ENCODE measurements around the gene SENP3.
A peak's percentile ranks its signal among the peaks of the same experiment; 100 is the strongest.

SENP3 gene

GRCh38 chr17:7583253-7584109 lies 21.8 kb downstream of the SENP3 start, which contains the start of gene MPDU1:
MPDU1 (plus strand) TSS chr17:7583852; CDS start chr17:7583863, 11 bp downstream.
- H4K20me1 ChIP-seq (ENCODE audit: insufficient read depth, low read length), result 0 out of 2 replicates have a peak, but pooled peaks cover 6% of the 10 kb centered on the region
- no peaks in the 10 kb centered on the region for H3K36me3 ChIP-seq (replicated peaks; ENCODE audit: insufficient read depth, low read length)
- H3K27ac ChIP-seq (ENCODE audit: low read length), result peak within 1 kb of the TSS; percentile 80
- H3K9ac ChIP-seq (ENCODE audit: low read length), result peak within 1 kb of the TSS; percentile 86
- H3K4me1 ChIP-seq (ENCODE audit: low read length), result peaks cover 30% of the 10 kb centered on the region
- H3K4me2 ChIP-seq (ENCODE audit: low read depth, low read length), result peak within 1 kb of the TSS; percentile 90
- H3K79me2 ChIP-seq (ENCODE audit: low read length), result peaks cover 57% of the 10 kb centered on the region
- TF ChIP-seq CTCF (IDR thresholded peaks at IDR 0.05; ENCODE audit: low read length) (no peak), EZH2 (optimal IDR thresholded peaks at IDR 0.05; ENCODE audit: low read depth, low read length) (no peak), EZH2phosphoT487 (IDR thresholded peaks at IDR 0.05; ENCODE audit: low read length) (no peak)
- peak; percentile 96 for DNase-seq
- peak within 1 kb of the TSS; percentile 80 for H3K4me3 ChIP-seq (ENCODE audit: low read length)
- peaks cover 31% of the 10 kb centered on the region for H3F3A ChIP-seq (ENCODE audit: insufficient read depth, low read length)
- H3K27me3 ChIP-seq (replicated peaks; ENCODE audit: insufficient read depth, low read length), result no peaks in the 10 kb centered on the region
- no peaks in the 10 kb centered on the region for H3K9me2 ChIP-seq (replicated peaks; ENCODE audit: insufficient read depth, low read length)
- peak within 1 kb of the TSS; percentile 91 for H2AFZ ChIP-seq (ENCODE audit: low read length)
- H3K9me3 ChIP-seq (replicated peaks; ENCODE audit: insufficient read depth, low read length), result no peaks in the 10 kb centered on the region

DNA sequence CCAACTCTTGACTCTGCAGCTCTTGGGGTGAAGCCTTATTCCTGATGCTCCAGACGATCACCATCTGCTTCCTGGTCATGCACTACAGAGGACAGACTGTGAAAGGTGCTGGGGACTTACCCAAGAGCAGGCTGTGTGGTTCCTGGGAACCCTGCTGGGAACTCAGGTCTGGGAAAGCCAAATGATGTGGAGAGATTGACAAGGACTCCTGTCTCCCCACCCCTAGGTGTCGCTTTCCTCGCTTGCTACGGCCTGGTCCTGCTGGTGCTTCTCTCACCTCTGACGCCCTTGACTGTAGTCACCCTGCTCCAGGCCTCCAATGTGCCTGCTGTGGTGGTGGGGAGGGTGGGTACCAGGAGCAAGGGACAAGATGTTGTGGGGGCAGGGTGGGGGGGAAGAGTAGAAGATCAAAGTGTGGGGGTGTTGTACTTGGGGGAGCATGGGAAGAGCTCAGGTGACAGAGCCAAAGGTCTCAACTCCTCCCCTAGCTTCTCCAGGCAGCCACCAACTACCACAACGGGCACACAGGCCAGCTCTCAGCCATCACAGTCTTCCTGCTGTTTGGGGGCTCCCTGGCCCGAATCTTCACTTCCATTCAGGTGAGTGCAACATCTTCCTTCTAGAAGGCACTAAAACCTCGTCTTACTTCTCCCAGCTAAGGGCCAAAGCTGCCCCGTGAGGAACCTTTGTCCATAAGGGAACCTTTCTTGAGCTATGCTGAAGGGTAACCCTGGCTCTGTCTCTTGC lies 25.1 kb downstream of the SENP3 start:
- no peak overlapping the region for H3K9ac ChIP-seq (ENCODE audit: low read length)
- no peak overlapping the region for H3K4me3 ChIP-seq (ENCODE audit: low read length)
- peaks cover 11% of the 10 kb centered on the region for H3K4me1 ChIP-seq (ENCODE audit: low read length)
- no peak overlapping the region for H3K4me2 ChIP-seq (ENCODE audit: low read depth, low read length)
- no peak overlapping the region for H3K27ac ChIP-seq (ENCODE audit: low read length)
- no peaks in the 10 kb centered on the region for H3K9me3 ChIP-seq (replicated peaks; ENCODE audit: insufficient read depth, low read length)
- DNase-seq, result no peak
- H4K20me1 ChIP-seq (ENCODE audit: insufficient read depth, low read length), result no peaks in the 10 kb centered on the region
- H3K79me2 ChIP-seq (ENCODE audit: low read length), result peaks cover 41% of the 10 kb centered on the region
- no peak for TF ChIP-seq CTCF (IDR thresholded peaks at IDR 0.05; ENCODE audit: low read length)
- no peak for TF ChIP-seq EZH2 (optimal IDR thresholded peaks at IDR 0.05; ENCODE audit: low read depth, low read length)
- TF ChIP-seq EZH2phosphoT487 (IDR thresholded peaks at IDR 0.05; ENCODE audit: low read length), result no peak
- no peak overlapping the region for H2AFZ ChIP-seq (ENCODE audit: low read length)
- H3F3A ChIP-seq (ENCODE audit: insufficient read depth, low read length), result peaks cover 8% of the 10 kb centered on the region; the same call in 1 of the 2 replicates
- H3K9me2 ChIP-seq (replicated peaks; ENCODE audit: insufficient read depth, low read length), result no peaks in the 10 kb centered on the region
- H3K27me3 ChIP-seq (replicated peaks; ENCODE audit: insufficient read depth, low read length), result no peaks in the 10 kb centered on the region
- no peaks in the 10 kb centered on the region for H3K36me3 ChIP-seq (replicated peaks; ENCODE audit: insufficient read depth, low read length)

DNA sequence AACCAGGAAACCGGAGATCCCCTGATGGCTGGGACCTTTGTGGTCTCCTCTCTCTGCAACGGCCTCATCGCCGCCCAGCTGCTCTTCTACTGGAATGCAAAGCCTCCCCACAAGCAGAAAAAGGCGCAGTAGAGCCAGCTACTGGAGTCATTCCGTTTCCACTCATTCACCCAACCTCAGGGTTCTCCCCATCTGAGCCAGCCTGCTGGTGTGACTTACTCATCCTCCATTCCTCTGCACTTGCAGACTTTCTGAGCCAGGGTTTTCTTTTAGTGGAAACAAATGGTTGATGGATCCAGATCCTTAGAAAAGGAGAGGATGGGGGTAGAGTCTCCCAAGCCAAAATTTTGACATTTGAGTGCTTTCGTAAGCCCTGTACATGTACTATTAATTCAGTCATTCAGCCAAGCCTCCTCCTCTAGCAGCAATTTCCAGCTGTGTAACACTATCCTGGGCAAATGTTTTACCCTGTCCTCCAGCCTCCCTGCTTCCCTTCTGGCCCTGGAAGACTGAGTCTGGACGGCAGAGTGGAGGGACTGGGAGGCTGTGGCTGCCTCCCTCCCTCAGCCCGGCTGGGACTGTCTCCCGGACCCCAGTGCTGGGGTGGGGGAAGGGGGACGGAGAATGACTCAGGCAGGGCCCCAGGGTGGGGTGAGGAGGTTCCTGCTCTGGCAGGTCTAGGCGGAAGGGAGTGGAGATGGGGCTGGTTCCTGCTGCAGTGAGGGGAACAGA lies 25.9 kb downstream of the SENP3 start:
- Histone ChIP-seq H3K4me2 (ENCODE audit: low read depth, low read length) (no peak overlapping the region), H3K9ac (ENCODE audit: low read length) (no peak overlapping the region), H3K4me3 (ENCODE audit: low read length) (no peak overlapping the region), H3K27me3 (replicated peaks; ENCODE audit: insufficient read depth, low read length) (no peaks in the 10 kb centered on the region), H3K79me2 (ENCODE audit: low read length) (peaks cover 34% of the 10 kb centered on the region), H4K20me1 (ENCODE audit: insufficient read depth, low read length) (no peaks in the 10 kb centered on the region), H2AFZ (ENCODE audit: low read length) (no peak overlapping the region), H3K9me3 (replicated peaks; ENCODE audit: insufficient read depth, low read length) (no peaks in the 10 kb centered on the region), H3F3A (ENCODE audit: insufficient read depth, low read length) (peaks cover 11% of the 10 kb centered on the region; the same call in 1 of the 2 replicates), H3K9me2 (replicated peaks; ENCODE audit: insufficient read depth, low read length) (no peaks in the 10 kb centered on the region), H3K36me3 (replicated peaks; ENCODE audit: insufficient read depth, low read length) (no peaks in the 10 kb centered on the region), H3K4me1 (ENCODE audit: low read length) (peaks cover 10% of the 10 kb centered on the region), H3K27ac (ENCODE audit: low read length) (no peak overlapping the region)
- TF ChIP-seq CTCF (IDR thresholded peaks at IDR 0.05; ENCODE audit: low read length), result no peak
- TF ChIP-seq EZH2phosphoT487 (IDR thresholded peaks at IDR 0.05; ENCODE audit: low read length), result no peak
- TF ChIP-seq EZH2 (optimal IDR thresholded peaks at IDR 0.05; ENCODE audit: low read depth, low read length), result no peak
- no peak for DNase-seq
